CD14-positive monocyte (primary cell): ENCODE measurements around the gene ACAA1. TPM values are rescaled to one million over a fixed set of nuclear protein-coding genes. Genes with fewer than 3 reads are reported as not detected.
A peak's percentile ranks its signal among the peaks of the same experiment; 100 is the strongest.

Experiments
- DNase-seq, 3 donors: peaks; one replicate each; pipeline ENCODE4 v3.0.0-alpha.2; 2011 to 2022
- H2AFZ ChIP-seq: 2 replicates; pipeline ENCODE4 v1.6.0; 2012; ENCODE audit warnings: mild to moderate bottlenecking, low read depth, low read length, inconsistent platforms; ENCODE audit not compliant: insufficient read depth, poor library complexity, severe bottlenecking
- H3K27ac ChIP-seq, 2 donors: 1 replicate in 1 of 2; 2 replicates in 1 of 2; pipeline ENCODE4 v1.5.1; 2012 to 2013; ENCODE audit warnings: low read length in 2 of 2, control low read depth in 1 of 2, inconsistent platforms in 1 of 2, low read depth in 1 of 2, mild to moderate bottlenecking in 1 of 2
- H3K27me3 ChIP-seq, 2 donors: one replicate each; pipeline versions ENCODE4 v1.6.0 to v1.6.1; 2011 to 2013; ENCODE audit warnings: low read length in 2 of 2; ENCODE audit not compliant: control insufficient read depth in 2 of 2, insufficient read depth in 2 of 2
- H3K36me3 ChIP-seq, 2 donors: replicated peaks in 1 of 2; 1 replicate in 1 of 2; 2 replicates in 1 of 2; pipeline versions ENCODE4 v1.5.1 to v1.6.1; 2012 to 2013; ENCODE audit warnings: low read length in 2 of 2, control low read depth in 1 of 2, inconsistent platforms in 1 of 2, mild to moderate bottlenecking in 1 of 2; ENCODE audit not compliant: insufficient read depth in 2 of 2, control insufficient read depth in 1 of 2
- H3K4me1 ChIP-seq, 2 donors: 1 replicate in 1 of 2; 2 replicates in 1 of 2; pipeline versions ENCODE4 v1.5.1 to v1.6.1; 2012 to 2013; ENCODE audit warnings: low read length in 2 of 2, control low read depth in 1 of 2, inconsistent platforms in 1 of 2, mild to moderate bottlenecking in 1 of 2, moderate library complexity in 1 of 2; ENCODE audit not compliant: insufficient read depth in 2 of 2, control insufficient read depth in 1 of 2
- H3K4me2 ChIP-seq: replicated peaks from 2 replicates; pipeline ENCODE3; 2012; ENCODE audit warnings: low read length, moderate library complexity, mild to moderate bottlenecking; ENCODE audit not compliant: poor library complexity, severe bottlenecking; ENCODE audit errors: extremely low read depth
- H3K4me3 ChIP-seq, 3 experiments: fragments of 200-600 bp in 1 of 3; sonication (generic) in 1 of 3; replicated peaks in 1 of 3; 1 replicate in 2 of 3; 2 replicates in 1 of 3; pipeline ENCODE4 v1.5.1; 2011 to 2013; ENCODE audit warnings: low read length in 3 of 3, mild to moderate bottlenecking in 3 of 3, control low read depth in 2 of 3, low read depth in 2 of 3, inconsistent platforms in 1 of 3, moderate library complexity in 1 of 3
- H3K79me2 ChIP-seq: 2 replicates; pipeline ENCODE4 v1.6.0; 2012; ENCODE audit warnings: mild to moderate bottlenecking, control low read depth, inconsistent platforms, low read length, moderate library complexity; ENCODE audit not compliant: insufficient read depth
- H3K9ac ChIP-seq: 2 replicates; pipeline ENCODE4 v1.6.0; 2017; ENCODE audit warnings: low read length, mild to moderate bottlenecking; ENCODE audit not compliant: insufficient read depth, poor library complexity, severe bottlenecking
- H3K9me3 ChIP-seq, 2 donors: replicated peaks in 1 of 2; 1 replicate in 1 of 2; 2 replicates in 1 of 2; pipeline versions ENCODE4 v1.5.1 to v1.6.1; 2012 to 2013; ENCODE audit warnings: low read length in 2 of 2, control low read depth in 1 of 2; ENCODE audit not compliant: control insufficient read depth in 1 of 2, insufficient read depth in 1 of 2
- H4K20me1 ChIP-seq: 2 replicates; pipeline ENCODE4 v1.6.0; 2012; ENCODE audit warnings: mild to moderate bottlenecking, low read length, control low read depth, moderate library complexity; ENCODE audit not compliant: insufficient read depth
- H3K27ac Mint-ChIP-seq, 7 donors: one replicate each; pipeline ENCODE4 v1.8.0; 2020; ENCODE audit warnings: mild to moderate bottlenecking in 7 of 7, mixed read lengths in 7 of 7, moderate library complexity in 6 of 7, inconsistent platforms in 2 of 7
- H3K27me3 Mint-ChIP-seq, 3 donors: one replicate each; pipeline ENCODE4 v1.8.0; 2021 to 2022; ENCODE audit warnings: low read depth in 3 of 3, mild to moderate bottlenecking in 3 of 3, mixed read lengths in 3 of 3, moderate library complexity in 3 of 3, inconsistent platforms in 1 of 3
- H3K36me3 Mint-ChIP-seq, 2 donors: one replicate each; pipeline ENCODE4 v1.8.0; 2020; ENCODE audit warnings: mixed read lengths in 2 of 2, inconsistent platforms in 1 of 2, mild to moderate bottlenecking in 1 of 2
- H3K4me1 Mint-ChIP-seq: one replicate; pipeline ENCODE4 v1.8.0; 2020; ENCODE audit warnings: mild to moderate bottlenecking, mixed read lengths
- H3K4me3 Mint-ChIP-seq, 2 donors: one replicate each; pipeline ENCODE4 v1.8.0; 2020; ENCODE audit warnings: mild to moderate bottlenecking in 2 of 2, mixed read lengths in 2 of 2, moderate library complexity in 1 of 2
- H3K9me3 Mint-ChIP-seq, 7 donors: one replicate each; pipeline ENCODE4 v1.8.0; 2020 to 2022; ENCODE audit warnings: mixed read lengths in 7 of 7, mild to moderate bottlenecking in 6 of 7, moderate library complexity in 6 of 7, inconsistent platforms in 2 of 7
- WGBS: methylation state at CpG from one replicate; pipeline ENCODE4 v1.1.5; 2013; ENCODE audit warnings: missing lambda C conversion rate; ENCODE audit not compliant: insufficient coverage; 5-methylcytosine and 5-hydroxymethylcytosine counted together
- intact Hi-C, 2 donors: fragments of 100-400 bp; cut with micrococcal nuclease; formaldehyde crosslinking; loops; one replicate each; pipeline versions ENCODE4 v1.15.0 to v1.15.1; 2023
- polyA plus RNA-seq, 3 donors: library from polyadenylated mRNA; depleted of rRNA in 1 of 3; unstranded in 2 of 3; stranded (reverse) in 1 of 3; fragments of 300-500 nt in 2 of 3; fragments of >200 nt in 1 of 3; fragmentation: Illumina TruSeq in 2 of 3; gene quantifications; 1 replicate in 2 of 3; 2 replicates in 1 of 3; pipeline ENCODE4 v1.2.3, GENCODE V29; 2012 to 2021
- TF ChIP-seq, protein P1 (sequence below): fragments of 200-600 bp; IDR thresholded peaks from one replicate; pipeline ENCODE4 v1.8.0; 2022; ENCODE audit warnings: antibody characterized with exemption, mild to moderate bottlenecking

ACAA1 gene
- polyA plus RNA-seq, 3 donors: 123 to 268 (median 133) TPM

DNA sequence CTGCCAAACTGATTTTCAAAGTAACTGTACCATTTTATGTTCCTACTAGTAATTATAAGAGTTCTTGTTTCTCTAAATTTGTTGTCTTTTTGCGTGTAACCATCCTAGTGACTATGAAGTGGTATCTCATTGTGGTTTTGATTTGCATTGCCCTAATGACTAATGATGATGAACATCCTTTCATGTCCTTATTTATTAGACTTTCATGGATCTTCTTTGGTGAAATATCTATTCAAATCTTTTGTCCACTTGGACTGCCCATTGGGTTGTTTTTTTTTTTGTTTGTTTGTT lies 32.0 kb upstream of the ACAA1 start:
- Histone ChIP-seq H3K36me3 (no peaks in the 10 kb centered on the region), H3K79me2 (peaks cover 85% of the 10 kb centered on the region), H3K4me3 (no peak overlapping the region), H3K4me1 (peaks cover 24 to 36% of the 10 kb centered on the region in 2 donors), H3K27me3 (no peaks in the 10 kb centered on the region), H3K9ac (no peak overlapping the region), H3K4me2 (no peak overlapping the region), H3K27ac (peak overlapping the region in 1 of 2 donors; percentile 80), H3K9me3 (no peaks in the 10 kb centered on the region), H4K20me1 (peaks cover 80% of the 10 kb centered on the region), H2AFZ (no peak overlapping the region)
- Mint-ChIP-seq H3K36me3 (peaks cover 21 to 24% of the 10 kb centered on the region in 2 donors), H3K27me3 (no peaks in the 10 kb centered on the region), H3K4me3 (no peak overlapping the region), H3K27ac (peak overlapping the region in 6 of 7 donors; percentile 5 to 81 (median 64)), H3K4me1 (peaks cover 60% of the 10 kb centered on the region), H3K9me3 (no peaks in the 10 kb centered on the region)
- no CpG with 5 or more reads among the region's 1 CpG for WGBS
- intact Hi-C loops: no loop called here
- TF ChIP-seq, protein P1, sequence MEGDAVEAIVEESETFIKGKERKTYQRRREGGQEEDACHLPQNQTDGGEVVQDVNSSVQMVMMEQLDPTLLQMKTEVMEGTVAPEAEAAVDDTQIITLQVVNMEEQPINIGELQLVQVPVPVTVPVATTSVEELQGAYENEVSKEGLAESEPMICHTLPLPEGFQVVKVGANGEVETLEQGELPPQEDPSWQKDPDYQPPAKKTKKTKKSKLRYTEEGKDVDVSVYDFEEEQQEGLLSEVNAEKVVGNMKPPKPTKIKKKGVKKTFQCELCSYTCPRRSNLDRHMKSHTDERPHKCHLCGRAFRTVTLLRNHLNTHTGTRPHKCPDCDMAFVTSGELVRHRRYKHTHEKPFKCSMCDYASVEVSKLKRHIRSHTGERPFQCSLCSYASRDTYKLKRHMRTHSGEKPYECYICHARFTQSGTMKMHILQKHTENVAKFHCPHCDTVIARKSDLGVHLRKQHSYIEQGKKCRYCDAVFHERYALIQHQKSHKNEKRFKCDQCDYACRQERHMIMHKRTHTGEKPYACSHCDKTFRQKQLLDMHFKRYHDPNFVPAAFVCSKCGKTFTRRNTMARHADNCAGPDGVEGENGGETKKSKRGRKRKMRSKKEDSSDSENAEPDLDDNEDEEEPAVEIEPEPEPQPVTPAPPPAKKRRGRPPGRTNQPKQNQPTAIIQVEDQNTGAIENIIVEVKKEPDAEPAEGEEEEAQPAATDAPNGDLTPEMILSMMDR: no peak
- peak; percentile 25 to 69 (median 56) for DNase-seq

- H3K4me1 Mint-ChIP-seq: peaks cover 65% of the 10 kb centered on the region
- peak in 1 of 3 donors; percentile 30 for DNase-seq
- H3K79me2 ChIP-seq: peaks cover 79% of the 10 kb centered on the region
- no peaks in the 10 kb centered on the region for H3K9me3 ChIP-seq
- no peaks in the 10 kb centered on the region for H3K36me3 ChIP-seq
- peaks cover 19 to 24% of the 10 kb centered on the region in 2 donors for H3K36me3 Mint-ChIP-seq
- H3K9ac ChIP-seq: no peak overlapping the region
- H2AFZ ChIP-seq: no peak overlapping the region
- H3K4me2 ChIP-seq: peak overlapping the region; percentile 77
- H3K9me3 Mint-ChIP-seq: no peaks in the 10 kb centered on the region
- no peak overlapping the region for H3K4me3 ChIP-seq
- H4K20me1 ChIP-seq: peaks cover 74% of the 10 kb centered on the region
- TF ChIP-seq, protein P1: no peak
- peaks cover 26 to 40% of the 10 kb centered on the region in 2 donors for H3K4me1 ChIP-seq
- H3K27me3 ChIP-seq: no peaks in the 10 kb centered on the region
- intact Hi-C loops: no loop called here
- peak overlapping the region in 5 of 7 donors; percentile 45 to 81 (median 68) for H3K27ac Mint-ChIP-seq
- H3K27me3 Mint-ChIP-seq: no peaks in the 10 kb centered on the region
- peak overlapping the region in 1 of 2 donors; percentile 80 for H3K27ac ChIP-seq
- no CpG with 5 or more reads among the region's 4 CpGs for WGBS
- H3K4me3 Mint-ChIP-seq: no peak overlapping the region
These were observed 31.5 kb upstream of the ACAA1 start for GRCh38 chr3:38168151-38169026.
